Adrenal gland (tissue), 5 donors: Measurements from ENCODE around the gene DLG3.

Experiments used
- CTCF ChIP-seq, 6 experiments: fragments of 450-650 bp in 4 of 6; fragments of 200-600 bp in 2 of 6; sonication (generic) in 1 of 6; IDR thresholded peaks; 1 replicate in 5 of 6; 2 replicates in 1 of 6; pipeline versions ENCODE4 v1.5.1 to v1.8.0; 2016 to 2021; ENCODE audit warnings: antibody characterized with exemption in 6 of 6, mild to moderate bottlenecking in 2 of 6, moderate library complexity in 1 of 6
- POLR2A ChIP-seq, 2 donors: fragments of 450-650 bp; IDR thresholded peaks; one replicate each; pipeline ENCODE4 v1.6.1; 2017; ENCODE audit warnings: antibody characterized with exemption in 2 of 2, mild to moderate bottlenecking in 2 of 2, moderate library complexity in 1 of 2
- donor health status: DM: no; HTN: no; CAD: no.

- TF ChIP-seq POLR2A (IDR thresholded peaks at IDR 0.05) (no peak), CTCF (IDR thresholded peaks at IDR 0.05) (no peak)
These were observed 56.2 kb downstream of the DLG3 start for GRCh38 chrX:70500826-70501225.
